Caco-2 (cell line): ENCODE results near the gene RAB39A. TPM values are rescaled to one million over a fixed set of nuclear protein-coding genes. Genes with fewer than 3 reads are reported as not detected.

Experiments used
- BruUV-seq: library from RNA; stranded (reverse); fragments of 400-500 nt; replicated peaks from 2 replicates; lab custom pipeline; 2021; lab: Mats Ljungman, UMichigan
- CTCF ChIA-PET: fragments of 300-600 bp; sonication (Branson Sonifier 250); formaldehyde crosslinking; loops from one replicate; lab custom pipeline; 2022; ENCODE audit warnings: antibody characterized with exemption; lab: Charles Lee
- POLR2A ChIA-PET: fragments of 300-600 bp; sonication (Branson Sonifier 250); formaldehyde crosslinking; loops from one replicate; lab custom pipeline; 2022; ENCODE audit warnings: antibody characterized with exemption; lab: Charles Lee
- DNase-seq, 2 experiments: peaks; one replicate each; pipeline versions ENCODE4 v3.0.0 to v3.0.0-alpha.2; 2020 to 2022
- H3K27me3 ChIP-seq: replicated peaks from 2 replicates; pipeline ENCODE4 v1.6.0; 2011; ENCODE audit warnings: low read length; ENCODE audit not compliant: control insufficient read depth, insufficient read depth
- H3K36me3 ChIP-seq: 2 replicates; pipeline ENCODE4 v1.5.1; 2011; ENCODE audit warnings: low read length; ENCODE audit not compliant: control insufficient read depth, insufficient read depth
- H3K4me1 ChIP-seq: fragments of 250-450 bp; sonication (Bioruptor Pico); 2 replicates; pipeline ENCODE4 v1.5.1; 2020; ENCODE audit warnings: mild to moderate bottlenecking
- H3K4me3 ChIP-seq: 2 replicates; pipeline ENCODE4 v1.5.1; 2011; ENCODE audit warnings: low read depth, mild to moderate bottlenecking, control low read depth, low read length
- H3K9me3 ChIP-seq: fragments of 250-450 bp; sonication (Bioruptor Pico); 2 replicates; pipeline ENCODE4 v1.5.1; 2020; ENCODE audit warnings: mild to moderate bottlenecking, moderate library complexity
- H3K27ac Mint-ChIP-seq: one replicate; pipeline ENCODE4 v1.8.0; 2022; ENCODE audit warnings: mixed read lengths; ENCODE audit not compliant: unreplicated experiment
- H3K27me3 Mint-ChIP-seq: one replicate; pipeline ENCODE4 v1.8.0; 2022; ENCODE audit warnings: mixed read lengths; ENCODE audit not compliant: insufficient read depth, unreplicated experiment
- H3K36me3 Mint-ChIP-seq: one replicate; pipeline ENCODE4 v1.8.0; 2022; ENCODE audit warnings: mild to moderate bottlenecking, mixed read lengths; ENCODE audit not compliant: insufficient read depth, unreplicated experiment
- H3K4me1 Mint-ChIP-seq: one replicate; pipeline ENCODE4 v1.8.0; 2022; ENCODE audit warnings: low read depth, mixed read lengths; ENCODE audit not compliant: unreplicated experiment
- H3K4me3 Mint-ChIP-seq: one replicate; pipeline ENCODE4 v1.8.0; 2022; ENCODE audit warnings: mild to moderate bottlenecking, moderate library complexity, mixed read lengths; ENCODE audit not compliant: unreplicated experiment
- H3K9me3 Mint-ChIP-seq: one replicate; pipeline ENCODE4 v1.8.0; 2022; ENCODE audit warnings: mixed read lengths; ENCODE audit not compliant: unreplicated experiment
- CTCF ChIP-seq, 2 experiments: fragments of 200-600 bp in 1 of 2; IDR thresholded peaks; 1 replicate in 1 of 2; 2 replicates in 1 of 2; pipeline versions ENCODE4 v1.5.1 to v1.8.0; 2011 to 2022; ENCODE audit warnings: antibody characterized with exemption in 1 of 2, control low read depth in 1 of 2, inconsistent platforms in 1 of 2, low read depth in 1 of 2, low read length in 1 of 2, mild to moderate bottlenecking in 1 of 2, moderate library complexity in 1 of 2; ENCODE audit not compliant: insufficient read depth in 1 of 2, severe bottlenecking in 1 of 2, unreplicated experiment in 1 of 2
- intact Hi-C: fragments of 100-400 bp; cut with micrococcal nuclease; formaldehyde crosslinking; loops from one replicate; pipeline ENCODE4 v1.10.0; 2022; ENCODE audit not compliant: unreplicated experiment
- total RNA-seq: library from RNA; stranded (reverse); gene quantifications from 2 replicates; pipeline ENCODE4 v1.2.3, GENCODE V29; 2022

The RAB39A gene
- total RNA-seq, 1 experiment from 2014 or later, result 0.16 TPM

- peaks cover 6% of the 10 kb centered on the region for H3K36me3 Mint-ChIP-seq
- TF ChIP-seq CTCF (IDR thresholded peaks at IDR 0.05; ENCODE audit: insufficient read depth in 1 of 2, low read depth in 1 of 2, low read length in 1 of 2, severe bottlenecking in 1 of 2, unreplicated experiment in 1 of 2), result no peak
- H3K4me3 ChIP-seq, result no peak overlapping the region
- H3K9me3 Mint-ChIP-seq, result no peaks in the 10 kb centered on the region
- intact Hi-C loops, result no loop called here
- peaks cover 25% of the 10 kb centered on the region for H3K27me3 Mint-ChIP-seq
- no peaks in the 10 kb centered on the region for H3K27me3 ChIP-seq
- no peaks in the 10 kb centered on the region; the same call in 1 of the 2 replicates for H3K9me3 ChIP-seq
- no peak overlapping the region for H3K27ac Mint-ChIP-seq
- no peak overlapping the region for H3K4me3 Mint-ChIP-seq
- DNase-seq, result no peak
- BruUV-seq, result no TSS peak
- H3K36me3 ChIP-seq, result no peaks in the 10 kb centered on the region
- peaks cover 4% of the 10 kb centered on the region; the same call in 1 of the 2 replicates for H3K4me1 ChIP-seq
- H3K4me1 Mint-ChIP-seq, result no peaks in the 10 kb centered on the region
- CTCF ChIA-PET, result no interaction called here
- POLR2A ChIA-PET, result no interaction called here
Measured at GRCh38 chr11:107924306-107924705, 3.9 kb upstream of the RAB39A start.

GRCh38 chr11:107927559-107927958 is 689 bp upstream of the RAB39A start:
- BruUV-seq, result no TSS peak
- ChIA-PET CTCF (no interaction called here), POLR2A (no interaction called here)
- no peaks in the 10 kb centered on the region for H3K9me3 Mint-ChIP-seq
- H3K4me1 Mint-ChIP-seq, result no peaks in the 10 kb centered on the region
- peak overlapping the region; percentile 74 for H3K4me3 Mint-ChIP-seq
- Histone ChIP-seq H3K27me3 (no peaks in the 10 kb centered on the region; the same call in none of the 2 replicates), H3K4me1 (peaks cover 4% of the 10 kb centered on the region; the same call in 1 of the 2 replicates), H3K4me3 (peak overlapping the region; percentile 15), H3K36me3 (no peaks in the 10 kb centered on the region), H3K9me3 (no peaks in the 10 kb centered on the region; the same call in 1 of the 2 replicates)
- H3K36me3 Mint-ChIP-seq, result peaks cover 6% of the 10 kb centered on the region
- H3K27ac Mint-ChIP-seq, result no peak overlapping the region
- peaks cover 38% of the 10 kb centered on the region for H3K27me3 Mint-ChIP-seq
- DNase-seq, result no peak
- intact Hi-C loops, result no loop called here
- no peak for TF ChIP-seq CTCF (IDR thresholded peaks at IDR 0.05; ENCODE audit: insufficient read depth in 1 of 2, low read depth in 1 of 2, low read length in 1 of 2, severe bottlenecking in 1 of 2, unreplicated experiment in 1 of 2)

- DNase-seq, result no peak
- CTCF ChIA-PET, result no interaction called here
- no peaks in the 10 kb centered on the region; the same call in 1 of the 2 replicates for H3K9me3 ChIP-seq
- H3K27me3 ChIP-seq, result no peaks in the 10 kb centered on the region; the same call in none of the 2 replicates
- no peaks in the 10 kb centered on the region for H3K9me3 Mint-ChIP-seq
- no peaks in the 10 kb centered on the region for H3K4me1 Mint-ChIP-seq
- peaks cover 33% of the 10 kb centered on the region for H3K27me3 Mint-ChIP-seq
- H3K27ac Mint-ChIP-seq, result no peak overlapping the region
- no peak for TF ChIP-seq CTCF (IDR thresholded peaks at IDR 0.05; ENCODE audit: insufficient read depth in 1 of 2, low read depth in 1 of 2, low read length in 1 of 2, severe bottlenecking in 1 of 2, unreplicated experiment in 1 of 2)
- no peaks in the 10 kb centered on the region for H3K36me3 ChIP-seq
- peaks cover 4% of the 10 kb centered on the region; the same call in 1 of the 2 replicates for H3K4me1 ChIP-seq
- H3K4me3 ChIP-seq, result peak overlapping the region; percentile 23
- peaks cover 6% of the 10 kb centered on the region for H3K36me3 Mint-ChIP-seq
- POLR2A ChIA-PET, result no interaction called here
- no TSS peak for BruUV-seq
- peak overlapping the region; percentile 74 for H3K4me3 Mint-ChIP-seq
- intact Hi-C loops, result no loop called here
Measured at GRCh38 chr11:107928767-107929507, 689 bp downstream of the RAB39A start.
